ENCODE data around the gene PRSS23.

DNA sequence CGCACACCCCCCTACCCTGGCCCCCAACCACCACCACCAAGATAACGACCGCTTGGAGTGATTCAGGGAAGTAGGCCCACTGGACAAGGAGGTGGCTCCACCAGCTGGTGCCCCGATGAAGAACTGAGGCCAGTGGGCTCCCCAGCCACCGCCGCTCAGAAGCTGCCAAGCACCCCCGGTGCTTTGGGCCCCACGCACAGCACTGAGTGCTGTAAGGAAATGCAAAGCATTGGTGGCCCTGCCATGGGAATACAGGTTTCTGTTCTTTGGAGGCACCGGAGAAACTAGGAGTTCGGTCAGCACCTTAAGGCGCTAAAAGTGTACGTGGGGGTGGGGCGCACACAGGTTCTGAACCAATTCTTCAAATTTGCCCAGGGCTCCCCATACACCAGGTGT, 664 bp upstream of the PRSS23 start:
- TF ChIP-seq CTCF (IDR thresholded peaks at IDR 0.05; ENCODE audit: insufficient read depth, low read length, poor library complexity, severe bottlenecking) (no peak), EZH2phosphoT487 (conservative IDR thresholded peaks at IDR 0.05; ENCODE audit: low read length) (no peak)

Data from SU-DHL-6 (cell line).